A549 treated with ZK216348 at 1 μM for 4 hours (cell line): ENCODE results near the gene SETDB2. TPM values are rescaled to one million over a fixed set of nuclear protein-coding genes. Genes with fewer than 3 reads are reported as not detected.

Source experiments
- total RNA-seq: library from RNA; stranded (reverse); fragments of 200-300 nt; extraction: Qiagen RNA extraction; gene quantifications from 5 replicates; pipeline ENCODE4 v1.2.3, GENCODE V29; 2022; ENCODE audit warnings: low read depth

SETDB2 gene, protein sequence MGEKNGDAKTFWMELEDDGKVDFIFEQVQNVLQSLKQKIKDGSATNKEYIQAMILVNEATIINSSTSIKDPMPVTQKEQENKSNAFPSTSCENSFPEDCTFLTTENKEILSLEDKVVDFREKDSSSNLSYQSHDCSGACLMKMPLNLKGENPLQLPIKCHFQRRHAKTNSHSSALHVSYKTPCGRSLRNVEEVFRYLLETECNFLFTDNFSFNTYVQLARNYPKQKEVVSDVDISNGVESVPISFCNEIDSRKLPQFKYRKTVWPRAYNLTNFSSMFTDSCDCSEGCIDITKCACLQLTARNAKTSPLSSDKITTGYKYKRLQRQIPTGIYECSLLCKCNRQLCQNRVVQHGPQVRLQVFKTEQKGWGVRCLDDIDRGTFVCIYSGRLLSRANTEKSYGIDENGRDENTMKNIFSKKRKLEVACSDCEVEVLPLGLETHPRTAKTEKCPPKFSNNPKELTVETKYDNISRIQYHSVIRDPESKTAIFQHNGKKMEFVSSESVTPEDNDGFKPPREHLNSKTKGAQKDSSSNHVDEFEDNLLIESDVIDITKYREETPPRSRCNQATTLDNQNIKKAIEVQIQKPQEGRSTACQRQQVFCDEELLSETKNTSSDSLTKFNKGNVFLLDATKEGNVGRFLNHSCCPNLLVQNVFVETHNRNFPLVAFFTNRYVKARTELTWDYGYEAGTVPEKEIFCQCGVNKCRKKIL
- total RNA-seq = 1.2 to 2.4 TPM (median 1.9 TPM) in 5 replicates

DNA sequence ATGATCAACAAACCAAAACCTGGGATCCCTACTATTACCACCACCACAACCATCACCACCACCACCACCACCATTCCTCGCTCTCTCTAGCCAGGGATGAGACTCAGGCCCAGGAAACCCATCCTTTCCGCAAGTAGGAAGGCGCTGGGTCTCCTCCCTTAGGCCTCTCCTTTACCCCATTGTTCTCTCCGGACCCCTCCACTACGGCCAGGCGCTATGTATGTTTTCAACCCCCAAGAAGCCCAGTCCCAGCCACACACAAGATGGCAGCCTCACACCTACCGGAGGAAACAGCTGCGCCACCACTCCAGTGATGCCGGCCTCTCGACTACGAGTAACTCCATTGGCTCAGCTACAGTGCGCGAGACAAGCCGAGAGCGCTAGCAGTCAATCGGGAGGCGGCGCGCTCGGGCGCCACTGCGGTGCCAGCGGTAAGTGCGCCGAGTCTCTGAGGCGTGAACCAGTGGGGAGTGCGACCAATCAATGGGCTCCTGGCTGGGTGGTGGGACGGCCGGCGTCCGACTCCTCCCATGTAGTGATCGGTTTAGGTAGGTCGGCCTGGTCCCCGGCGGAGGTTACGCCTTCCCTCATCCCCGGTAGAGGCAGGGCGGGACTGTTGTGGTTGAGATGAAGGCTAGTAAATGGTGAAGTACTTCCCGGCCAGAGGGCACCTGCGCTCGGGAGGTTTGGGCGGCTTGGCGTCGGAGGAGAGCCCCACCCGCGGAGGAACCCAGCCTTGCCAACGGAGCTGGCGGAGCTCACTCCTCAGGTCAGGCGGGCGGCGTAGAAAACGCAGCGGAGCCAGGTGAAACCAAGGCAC, at the start of gene SETDB2, which contains the start of gene CAB39L:
TSS of gene SETDB2 (plus strand) at position 571 of the 820 bp plus-strand sequence. CDS start 7,620 bp downstream, outside the sequence.
TSS of gene CAB39L (minus strand) at position 361 of the 820 bp plus-strand sequence. CDS start 61,154 bp downstream, outside the sequence.

DNA sequence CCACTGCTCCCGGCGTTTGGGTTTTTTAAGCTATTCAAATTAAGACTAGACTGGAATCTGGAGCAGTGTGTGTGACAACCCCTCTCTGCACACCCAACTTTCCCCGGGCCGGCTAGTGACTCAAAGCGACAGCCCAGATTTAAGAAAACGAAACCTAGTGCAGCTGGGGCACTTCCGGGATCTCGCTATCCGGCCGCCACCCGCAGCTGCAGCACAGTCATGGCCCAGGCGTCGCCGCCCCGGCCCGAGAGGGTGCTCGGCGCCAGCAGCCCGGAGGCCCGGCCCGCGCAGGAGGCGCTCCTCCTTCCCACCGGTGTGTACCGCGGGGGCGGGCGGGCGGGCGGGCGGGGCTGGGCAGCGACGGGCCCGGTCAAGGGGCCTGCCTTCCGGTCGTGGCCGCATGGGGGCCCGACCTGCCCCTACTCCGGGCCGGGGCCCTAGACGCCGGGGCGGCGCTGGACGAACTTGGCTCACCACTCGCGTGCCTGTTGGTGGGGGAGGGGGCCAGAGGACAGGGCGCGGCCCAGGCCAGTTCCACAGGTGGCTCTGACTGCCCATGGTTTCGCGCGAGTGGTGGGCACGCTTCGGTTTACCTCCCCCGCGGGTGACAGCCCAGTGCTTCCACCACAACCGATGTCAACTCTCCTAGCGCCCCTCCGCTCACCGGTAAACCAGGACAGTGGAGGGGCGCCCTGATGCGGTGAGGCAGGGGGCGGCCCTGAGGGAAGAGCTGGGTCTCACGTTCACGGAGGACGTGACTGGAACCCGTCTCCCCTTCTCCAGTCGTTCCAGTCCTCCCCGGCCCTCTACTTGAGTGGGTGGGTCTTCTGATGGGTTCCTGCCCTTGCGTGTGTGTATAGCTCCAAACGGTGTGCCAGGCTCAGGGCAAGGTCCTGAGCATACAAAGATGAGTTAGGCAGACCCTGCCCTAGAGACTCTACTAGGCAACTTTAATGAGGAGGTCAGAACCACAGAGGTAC, 52.0 kb downstream of the SETDB2 start, which contains the start of gene PHF11:
TSS of gene PHF11 (plus strand) at position 171 of the 980 bp plus-strand sequence. CDS start at position 220, 49 bp downstream.

Other genes starting within 250 kb of the SETDB2 start
- 0.29 to 0.89 TPM (median 0.76 TPM) in 5 replicates for gene MLNR, start 223.9 kb upstream of the SETDB2 start, total RNA-seq
- 6.7 to 10.6 TPM (median 7.7 TPM) in 5 replicates for gene CDADC1, start 196.3 kb upstream of the SETDB2 start, total RNA-seq
- gene CAB39L, start 210 bp upstream of the SETDB2 start, total RNA-seq = 1.7 to 2.8 TPM (median 2.1 TPM) in 5 replicates
- gene PHF11, start 51.7 kb downstream of the SETDB2 start, total RNA-seq = 5.5 to 8.0 TPM (median 7.6 TPM) in 5 replicates
- gene RCBTB1, start 141.3 kb downstream of the SETDB2 start, total RNA-seq = 5.7 to 9.8 TPM (median 9.2 TPM) in 5 replicates
- not detected in 5 replicates for gene ARL11, start 184.2 kb downstream of the SETDB2 start, total RNA-seq
- gene EBPL, start 247.2 kb downstream of the SETDB2 start, total RNA-seq = 57.2 to 73.8 TPM (median 70.9 TPM) in 5 replicates